Measurements from ENCODE around the gene RAPGEF1.
"Not testable (repeated sequence)": the region's sequence is repeated elsewhere in the genome, so short reads cannot be mapped to it uniquely, and the experiment has no call there.

Gene RAPGEF1

DNA sequence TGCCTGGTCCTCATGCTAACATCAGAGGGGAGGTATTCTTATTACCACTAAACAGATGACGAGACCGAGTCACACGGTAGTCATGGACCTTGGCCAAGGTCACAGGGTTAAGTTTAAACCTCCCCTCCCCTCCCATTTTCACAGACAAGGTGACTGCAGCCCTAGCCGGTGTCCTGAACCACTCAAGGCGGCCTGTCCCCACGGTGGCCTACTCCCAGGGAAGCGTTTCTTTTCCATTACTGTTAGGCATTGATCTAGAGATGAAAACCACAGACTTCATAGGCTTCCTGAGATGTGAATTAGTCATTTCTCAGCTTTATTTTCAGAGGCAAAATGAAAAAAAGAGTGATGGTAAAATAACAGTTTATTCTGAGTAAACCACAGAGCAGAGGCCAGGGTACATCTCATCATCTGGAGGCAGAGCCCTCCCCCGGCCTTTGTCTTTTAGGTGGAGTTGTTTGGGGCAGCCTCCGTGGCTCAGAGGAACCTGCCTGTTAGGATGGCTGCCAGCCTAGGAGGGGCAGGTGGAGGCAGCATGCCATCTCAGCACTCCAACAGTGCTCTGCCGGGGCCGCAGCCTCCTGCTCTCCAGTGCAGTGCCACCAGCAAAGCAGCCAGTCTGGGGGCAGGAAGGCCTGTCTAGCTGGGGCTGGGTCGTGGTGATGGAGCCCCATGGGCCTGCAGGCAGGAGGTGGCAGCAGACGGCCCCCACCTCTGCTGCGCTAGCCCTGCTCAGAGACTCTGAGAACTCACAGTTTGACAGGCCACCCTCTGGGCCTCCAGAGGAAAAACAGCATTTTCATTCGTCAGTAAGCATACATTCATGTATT, 71.2 kb downstream of the RAPGEF1 start:
- peak; percentile 18 to 52 (median 48) for DNase-seq

DNA sequence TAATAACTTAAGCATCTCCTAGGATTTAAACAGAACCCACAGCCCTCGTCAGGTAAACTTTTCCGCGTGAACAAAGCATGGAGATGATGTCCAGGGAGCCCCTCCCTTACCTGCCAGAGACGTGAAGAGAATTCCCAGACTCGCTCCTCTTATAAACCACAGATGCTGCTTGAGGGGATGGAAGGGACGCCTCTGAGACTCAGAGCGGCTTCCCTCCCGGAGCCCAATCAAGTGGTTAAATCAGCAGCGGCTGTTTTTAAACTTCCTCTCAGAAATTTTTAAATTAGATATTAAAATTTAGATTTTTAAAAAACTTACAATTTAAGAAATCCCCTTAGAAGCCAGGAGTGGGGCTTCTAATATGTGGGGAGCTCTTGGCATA, 71.8 kb downstream of the RAPGEF1 start:
- peak in 2 of 6 experiments; percentile 29 to 30 for DNase-seq

- DNase-seq = no peak
Measured at GRCh38 chr9:131667576-131667975, 72.3 kb downstream of the RAPGEF1 start.

DNA sequence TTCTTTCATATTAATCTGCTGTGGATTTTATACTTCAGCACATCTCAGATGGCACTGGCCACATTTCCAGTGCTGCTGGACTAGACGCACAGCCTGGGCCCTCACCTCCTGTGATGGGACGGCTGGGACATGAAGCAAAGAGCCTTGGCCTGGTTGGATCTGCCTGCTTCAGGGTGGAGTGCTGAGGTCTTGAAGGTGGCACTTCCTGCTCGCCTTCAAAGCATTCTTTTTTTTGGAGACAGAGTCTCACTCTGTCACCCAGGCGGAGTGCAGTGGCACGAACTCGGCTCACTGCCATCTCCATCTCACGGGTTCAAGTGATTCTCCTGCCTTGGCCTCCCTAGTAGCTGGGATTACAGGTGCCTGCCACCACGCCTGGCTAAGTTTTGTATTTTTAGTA, 73.1 kb downstream of the RAPGEF1 start:
- DNase-seq = peak in 3 of 6 experiments; percentile 17 to 28 (median 19)

DNA sequence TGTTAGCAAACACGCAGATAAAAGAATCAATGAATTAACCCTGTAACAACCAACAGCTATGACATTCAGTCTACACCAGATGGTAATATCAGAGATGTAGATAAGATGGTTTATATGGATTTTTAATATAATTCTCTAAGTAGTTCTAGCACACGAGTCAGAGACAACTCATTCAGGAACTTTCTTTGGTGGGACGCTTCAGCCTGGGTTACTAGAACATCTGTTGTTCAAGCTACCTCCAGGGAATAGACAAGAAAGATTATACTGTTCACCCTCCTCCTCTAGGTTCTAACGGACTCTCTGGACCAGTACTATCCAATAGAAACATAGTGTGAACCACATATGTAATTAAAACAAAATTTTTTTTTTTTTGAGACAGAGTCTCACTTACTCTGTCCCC, 73.8 kb downstream of the RAPGEF1 start:
- no peak for DNase-seq

GRCh38 chr9:131663288-131663687, 76.6 kb downstream of the RAPGEF1 start:
- DNase-seq = no peak

GRCh38 chr9:131662289-131662621, 77.6 kb downstream of the RAPGEF1 start:
- DNase-seq = not testable (repeated sequence)

DNA sequence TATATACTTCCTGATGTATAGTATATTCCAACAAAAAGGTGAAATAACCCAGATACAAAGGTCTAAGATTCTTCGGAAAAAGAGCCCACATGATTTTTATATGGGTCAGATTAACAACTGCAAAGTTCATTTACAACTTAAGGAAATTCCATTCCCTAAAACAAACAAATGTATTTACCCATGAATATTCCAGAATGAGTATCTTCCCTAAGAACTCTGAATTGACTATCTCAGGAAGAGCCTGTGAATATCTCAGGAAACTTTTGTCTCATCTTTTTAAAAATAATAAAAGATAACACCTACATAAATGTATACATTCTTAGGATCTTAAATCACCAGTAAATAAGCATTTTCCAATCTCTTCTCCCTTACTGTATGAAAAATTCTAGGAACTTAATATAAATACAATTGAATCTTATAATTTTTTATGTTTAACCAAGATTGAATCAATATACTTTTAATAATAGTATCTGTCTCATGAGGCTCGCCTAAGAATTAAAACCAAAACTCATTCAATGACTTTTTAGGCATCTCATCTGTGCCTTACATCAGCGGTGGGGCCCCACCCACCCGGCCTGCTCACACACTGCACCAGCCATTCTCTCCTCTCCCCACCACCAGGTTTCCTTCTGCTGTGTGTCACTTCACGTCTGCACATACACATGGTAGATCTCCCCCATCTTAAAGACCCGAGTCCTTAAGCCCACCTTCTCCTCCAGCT, 78.1 kb downstream of the RAPGEF1 start:
- peak in 3 of 6 experiments; percentile 7 to 19 (median 15) for DNase-seq

- DNase-seq = no peak
Measured at GRCh38 chr9:131660466-131661405, 79.1 kb downstream of the RAPGEF1 start.

DNA sequence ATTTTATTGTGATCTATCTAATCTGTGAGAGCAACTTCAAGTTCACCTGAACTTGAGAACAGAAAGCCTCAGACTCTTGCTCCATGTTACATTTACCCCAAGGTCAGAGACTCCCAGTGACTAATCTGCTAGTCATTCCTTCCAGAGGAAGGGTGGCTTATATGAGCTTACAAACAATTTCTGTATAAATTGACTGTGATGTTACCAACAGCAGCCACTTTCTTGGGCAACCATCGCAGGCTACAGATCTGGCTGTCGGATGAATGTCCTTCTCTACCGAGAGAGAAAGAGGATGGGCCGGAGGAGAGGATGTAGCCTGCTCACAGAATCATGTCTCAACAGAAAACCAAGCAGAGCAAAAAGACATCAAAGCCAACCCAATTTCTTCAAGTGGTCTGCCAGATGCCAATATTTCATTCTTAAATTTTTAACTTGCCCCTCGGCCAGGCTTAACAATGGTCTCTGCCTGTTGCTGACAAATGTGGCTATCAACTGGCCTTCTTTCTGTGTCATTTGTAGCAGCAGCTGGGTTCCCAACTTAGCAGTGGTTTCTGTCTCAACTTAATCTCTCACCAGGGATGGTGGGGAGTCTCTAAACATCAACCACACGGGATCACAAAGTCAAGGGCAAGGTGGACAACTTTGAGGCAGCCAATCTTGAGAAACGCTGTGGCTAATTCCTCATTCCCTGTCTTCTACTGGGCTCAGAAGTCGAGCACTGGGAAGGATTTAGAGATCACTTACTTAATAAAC, 81.3 kb downstream of the RAPGEF1 start:
- no peak for DNase-seq

- no peak for DNase-seq
Measured at GRCh38 chr9:131657940-131658339, 81.9 kb downstream of the RAPGEF1 start.

- DNase-seq = no peak
Measured at GRCh38 chr9:131657456-131657855, 82.4 kb downstream of the RAPGEF1 start.

GRCh38 chr9:131657037-131657377, 82.9 kb downstream of the RAPGEF1 start:
- peak in 2 of 6 experiments; percentile 22 to 35 for DNase-seq

GRCh38 chr9:131656356-131657036, 83.4 kb downstream of the RAPGEF1 start:
- DNase-seq = peak; percentile 28 to 71 (median 43)

GRCh38 chr9:131654369-131654768, 85.5 kb downstream of the RAPGEF1 start:
- DNase-seq = not testable (repeated sequence)

DNA sequence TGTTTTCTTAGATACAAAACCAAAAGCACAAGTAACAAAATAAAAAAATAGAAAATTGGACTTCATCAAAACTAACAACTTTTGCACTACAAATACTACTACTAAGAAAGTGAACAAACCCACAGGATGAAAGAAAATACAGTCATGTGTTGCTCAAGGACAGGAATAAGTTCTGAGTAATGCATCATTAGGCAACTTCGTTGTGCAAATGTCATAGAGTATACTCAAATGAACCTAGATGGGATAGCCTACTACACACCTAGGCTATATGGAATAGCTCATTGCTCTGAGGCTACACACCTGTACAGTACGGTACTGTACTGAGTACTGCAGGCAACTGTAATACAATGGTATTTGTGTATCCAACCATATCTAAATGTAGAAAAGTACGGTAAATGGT, 88.3 kb downstream of the RAPGEF1 start:
- no peak for DNase-seq

DNA sequence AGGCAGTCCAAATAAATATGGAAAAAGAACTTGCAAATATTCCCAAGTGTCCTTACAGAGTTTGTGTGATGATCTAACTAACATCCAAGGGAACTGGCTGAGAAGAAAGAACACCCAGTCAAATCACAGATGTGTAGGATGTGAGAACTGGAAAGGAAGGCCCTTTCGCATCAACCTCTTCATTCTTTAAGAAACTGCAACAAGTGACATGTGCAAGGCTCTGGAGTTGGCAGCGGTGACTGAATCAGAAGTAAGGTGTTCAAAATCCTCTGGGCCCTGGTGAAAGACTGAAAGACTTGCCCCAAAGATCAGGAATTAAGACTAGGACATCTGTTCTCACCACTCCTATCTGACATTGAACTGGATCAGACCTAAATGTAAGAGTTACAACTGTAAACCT, 88.7 kb downstream of the RAPGEF1 start:
- no peak for DNase-seq

- no peak for DNase-seq
Measured at GRCh38 chr9:131650254-131650653, 89.6 kb downstream of the RAPGEF1 start.

- no peak for DNase-seq
Measured at GRCh38 chr9:131649646-131650045, 90.2 kb downstream of the RAPGEF1 start.

GRCh38 chr9:131645078-131645776, 94.6 kb downstream of the RAPGEF1 start:
- DNase-seq = no peak

- DNase-seq = no peak
Measured at GRCh38 chr9:131642496-131643083, 97.3 kb downstream of the RAPGEF1 start.
